Stimulated activated naive CD4-positive, alpha-beta T cell treated with Interleukin-2 at 50 U/mL for 16 hours (primary cell): Measurements from ENCODE around the gene TSC1.

Experiments
- DNase-seq: peaks from one replicate; lab custom pipeline; 2025; lab: John Stamatoyannopoulos, UW

Gene TSC1

GRCh38 chr9:132862533-132862932, 81.9 kb downstream of the TSC1 start:
- DNase-seq: no peak

- no peak for DNase-seq
Measured at GRCh38 chr9:132861666-132862065, 82.8 kb downstream of the TSC1 start.

GRCh38 chr9:132858751-132859150, 85.7 kb downstream of the TSC1 start:
- no peak for DNase-seq

GRCh38 chr9:132857616-132858342, 86.6 kb downstream of the TSC1 start:
- DNase-seq: no peak

DNA sequence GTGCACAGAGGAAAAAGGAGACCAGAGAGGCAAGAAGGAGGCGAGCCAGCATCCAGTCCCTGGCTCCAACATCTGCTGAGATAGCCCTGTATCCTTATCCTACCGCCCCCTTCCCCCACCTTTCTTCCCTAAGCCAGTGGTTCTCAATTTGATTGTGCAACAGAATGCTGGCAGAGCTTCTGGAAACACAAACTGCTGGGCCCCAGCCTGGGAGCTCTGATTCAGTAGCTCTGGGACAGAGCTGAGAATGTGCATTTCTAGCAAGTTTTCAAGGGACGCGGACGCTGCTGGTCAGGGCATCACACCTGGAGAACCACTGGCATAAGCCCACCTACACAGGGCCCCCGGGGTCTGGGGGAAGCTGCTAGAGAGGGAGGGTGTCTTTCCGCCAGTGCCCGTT, 87.4 kb downstream of the TSC1 start:
- no peak for DNase-seq

DNA sequence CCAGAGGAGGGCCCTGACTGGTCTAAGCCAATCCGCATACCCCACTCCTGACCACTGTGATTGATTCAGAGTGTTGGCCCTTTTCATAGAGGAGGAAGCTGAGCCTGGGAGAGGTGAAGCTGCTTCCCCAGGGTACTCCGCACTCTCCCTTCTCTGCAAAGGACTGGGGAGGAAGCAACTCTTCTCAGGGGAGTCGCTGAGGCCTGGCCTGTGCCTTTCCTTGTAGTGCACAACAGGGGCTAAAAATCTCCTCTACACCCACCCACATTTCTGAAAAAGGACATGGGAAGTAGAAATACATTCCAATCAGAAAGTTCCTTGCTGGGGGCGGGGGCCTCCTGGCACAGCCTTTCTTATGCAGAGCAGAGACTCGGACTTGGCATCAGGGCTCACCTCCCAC, 88.5 kb downstream of the TSC1 start:
- no peak for DNase-seq

- no peak for DNase-seq
Measured at GRCh38 chr9:132854832-132855231, 89.6 kb downstream of the TSC1 start.

GRCh38 chr9:132853482-132853881, 90.9 kb downstream of the TSC1 start:
- no peak for DNase-seq

GRCh38 chr9:132849185-132849706, 95.2 kb downstream of the TSC1 start:
- no peak for DNase-seq

DNA sequence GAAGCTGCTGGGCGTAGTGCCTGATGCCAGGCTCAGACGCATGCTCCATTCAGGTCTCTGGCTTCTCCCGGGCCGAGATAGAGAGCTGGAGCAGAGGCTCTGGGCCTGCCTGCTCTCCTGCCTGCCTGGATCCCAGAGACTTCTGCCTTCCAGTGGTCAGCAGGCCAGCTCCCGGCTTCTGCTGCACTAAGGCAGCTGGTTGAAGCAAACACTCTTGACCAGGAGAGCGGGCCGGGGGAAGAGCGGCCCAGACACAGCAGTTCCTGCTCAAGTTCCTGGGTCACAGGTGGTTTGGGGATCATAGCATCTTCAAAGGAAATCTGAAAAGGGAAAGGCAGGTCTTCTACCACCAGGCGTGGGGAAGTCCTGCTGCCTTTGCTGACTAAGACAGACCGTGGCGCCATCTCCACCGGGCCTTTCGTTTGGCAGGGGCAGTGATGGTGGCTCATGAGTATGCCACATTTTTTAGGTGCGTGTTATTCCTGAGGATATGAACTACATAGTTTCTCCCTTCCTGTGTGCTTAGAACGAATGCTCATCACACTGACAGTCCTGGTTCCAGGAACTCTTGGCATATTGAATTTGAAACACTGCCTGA, 97.4 kb downstream of the TSC1 start:
- no peak for DNase-seq

DNA sequence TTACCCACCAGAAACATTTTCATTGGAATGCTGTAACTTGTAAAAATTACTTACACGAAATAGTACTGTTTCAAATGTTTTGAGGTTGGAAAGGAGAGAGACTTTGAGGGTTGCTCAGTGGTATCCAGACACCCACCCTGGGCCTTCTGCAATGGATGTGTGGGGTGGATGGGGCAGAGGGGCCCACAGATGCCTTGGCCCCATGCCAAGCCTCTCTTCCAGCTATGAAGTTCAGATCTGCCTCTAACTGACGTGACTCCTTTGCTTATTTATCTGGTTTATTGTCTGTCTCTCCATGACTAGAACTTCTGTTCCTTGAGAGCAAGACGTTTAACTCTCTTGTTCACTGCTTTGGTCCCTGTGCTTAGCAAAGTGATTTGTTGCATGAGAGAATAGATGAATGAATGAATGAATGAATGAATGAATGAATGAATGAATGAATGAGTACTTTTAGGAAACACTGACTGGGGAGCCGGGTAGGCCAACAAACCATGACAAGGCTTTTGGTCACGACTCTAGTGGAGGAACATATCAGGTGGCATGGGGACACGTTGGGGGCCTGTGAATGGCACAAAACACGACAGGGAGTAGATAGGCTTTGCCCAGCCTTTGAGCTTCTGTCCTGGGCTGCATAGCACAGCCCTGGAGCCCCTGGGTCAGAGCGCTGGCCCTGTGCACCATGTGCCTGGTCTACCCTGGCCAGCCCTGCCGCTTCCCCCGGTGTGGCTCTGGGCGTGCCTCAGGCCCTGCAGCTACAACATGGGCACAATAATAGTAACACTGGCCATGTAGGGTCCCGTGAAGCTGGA, 98.1 kb downstream of the TSC1 start:
- no peak for DNase-seq

DNA sequence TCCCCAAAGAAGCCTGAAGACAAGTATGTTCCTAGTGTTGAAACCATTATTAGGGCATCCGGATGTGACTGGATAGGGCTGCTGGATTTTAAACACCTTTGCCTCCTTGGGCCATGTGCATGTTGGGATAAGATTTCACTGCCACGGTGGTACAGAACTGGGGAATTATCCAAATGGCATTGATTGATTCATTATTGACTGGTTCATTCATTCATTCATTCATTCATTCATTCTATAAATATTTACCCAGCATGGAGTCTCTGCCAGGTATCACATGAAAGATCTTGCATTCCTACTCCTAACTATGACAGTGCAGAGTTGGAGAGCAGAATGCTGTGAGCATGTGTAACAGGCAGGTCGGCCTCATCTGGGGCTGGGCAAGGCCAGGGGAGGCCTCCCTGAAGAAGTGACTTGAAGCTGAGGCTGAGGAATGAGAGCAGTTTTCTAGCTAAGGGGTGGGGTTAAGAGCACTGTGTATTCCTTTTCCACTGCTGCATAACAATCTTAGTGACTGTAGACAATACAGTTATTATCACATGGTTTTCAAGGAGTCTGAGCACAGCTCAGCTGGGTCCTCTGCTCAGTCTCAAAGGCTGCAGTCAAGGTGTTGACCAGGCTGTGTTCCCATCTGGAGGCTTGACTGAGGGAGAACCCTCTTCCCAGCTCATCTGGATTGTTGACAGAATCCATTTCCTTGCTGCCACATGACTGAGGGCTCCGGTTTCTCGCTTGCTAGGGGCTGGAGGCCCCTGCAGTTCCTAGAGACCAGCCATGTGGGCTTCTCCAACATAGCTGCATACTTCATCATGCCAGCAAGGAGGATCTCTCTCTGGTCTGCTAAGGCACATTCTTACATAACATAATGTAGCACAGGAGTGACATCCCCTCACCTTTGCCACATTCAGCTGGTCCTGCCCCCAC, 102.0 kb downstream of the TSC1 start:
- DNase-seq: no peak
